GM06990 (cell line): Measurements from ENCODE around the gene ZNF516.
A peak's percentile ranks its signal among the peaks of the same experiment; 100 is the strongest.
"Not testable (repeated sequence)": the region's sequence is repeated elsewhere in the genome, so short reads cannot be mapped to it uniquely, and the experiment has no call there.

Experiments used
- DNase-seq: peaks from one replicate; pipeline ENCODE4 v3.0.0-alpha.2; 2011; ENCODE audit not compliant: insufficient read length; ENCODE audit errors: extremely low read depth
- H3K27me3 ChIP-seq: replicated peaks from 2 replicates; pipeline ENCODE4 v1.6.0; 2011; ENCODE audit warnings: low read length; ENCODE audit not compliant: control insufficient read depth, insufficient read depth
- H3K36me3 ChIP-seq: 2 replicates; pipeline ENCODE4 v1.5.1; 2011; ENCODE audit warnings: low read length; ENCODE audit not compliant: control insufficient read depth, insufficient read depth
- H3K4me3 ChIP-seq: replicated peaks from 2 replicates; pipeline ENCODE4 v1.5.1; 2011; ENCODE audit warnings: low read depth, mild to moderate bottlenecking, control low read depth, low read length
- CTCF ChIP-seq: IDR thresholded peaks from 2 replicates; pipeline ENCODE4 v1.5.1; 2011; ENCODE audit warnings: low read length, control low read depth, mild to moderate bottlenecking, inconsistent platforms; ENCODE audit not compliant: insufficient read depth, poor library complexity, severe bottlenecking

Gene ZNF516

GRCh38 chr18:76476665-76477561 is 18.1 kb downstream of the ZNF516 start:
- no peak for TF ChIP-seq CTCF
- H3K27me3 ChIP-seq, result no peaks in the 10 kb centered on the region
- H3K36me3 ChIP-seq, result no peaks in the 10 kb centered on the region; the same call in 1 of the 2 replicates
- H3K4me3 ChIP-seq, result peak overlapping the region; percentile 56
- peak; percentile 49 for DNase-seq

GRCh38 chr18:76475450-76476194 is 19.4 kb downstream of the ZNF516 start:
- Histone ChIP-seq H3K27me3 (no peaks in the 10 kb centered on the region), H3K4me3 (peak overlapping the region; percentile 24; the same call in 1 of the 2 replicates), H3K36me3 (no peaks in the 10 kb centered on the region)
- TF ChIP-seq CTCF, result peak; percentile 33
- DNase-seq, result no peak

- Histone ChIP-seq H3K27me3 (no peaks in the 10 kb centered on the region), H3K4me3 (no peak overlapping the region; the same call in 1 of the 2 replicates), H3K36me3 (no peaks in the 10 kb centered on the region)
- DNase-seq, result no peak
- TF ChIP-seq CTCF, result no peak
Measured at GRCh38 chr18:76474824-76475223, 20.2 kb downstream of the ZNF516 start.

- H3K4me3 ChIP-seq, H3K27me3 ChIP-seq, H3K36me3 ChIP-seq, DNase-seq: not testable (repeated sequence)
Measured at GRCh38 chr18:76473521-76473920, 21.5 kb downstream of the ZNF516 start.

- Histone ChIP-seq H3K36me3 (no peaks in the 10 kb centered on the region), H3K4me3 (no peak overlapping the region), H3K27me3 (no peaks in the 10 kb centered on the region)
- DNase-seq, result no peak
- no peak for TF ChIP-seq CTCF
Measured at GRCh38 chr18:76472829-76473228, 22.2 kb downstream of the ZNF516 start.

- no peak overlapping the region for H3K4me3 ChIP-seq
- no peak for DNase-seq
- no peaks in the 10 kb centered on the region for H3K27me3 ChIP-seq
- H3K36me3 ChIP-seq, result no peaks in the 10 kb centered on the region
- TF ChIP-seq CTCF, result no peak
Measured at GRCh38 chr18:76471593-76471992, 23.4 kb downstream of the ZNF516 start.
